ENCODE results near the gene GRIK4.

The GRIK4 gene

GRCh38 chr11:120715239-120715638 is 203.7 kb downstream of the GRIK4 start:
- Histone ChIP-seq H3K27me3 (ENCODE audit: insufficient read depth, poor library complexity, severe bottlenecking) (peaks cover 9% of the 10 kb centered on the region), H3K27ac (replicated peaks) (no peak overlapping the region), H3K4me3 (replicated peaks; ENCODE audit: insufficient read depth, low read length) (no peak overlapping the region)
- TF ChIP-seq GABPA (IDR thresholded peaks at IDR 0.05; ENCODE audit: low read depth), result no peak
- TF ChIP-seq CTCF (IDR thresholded peaks at IDR 0.05; ENCODE audit: insufficient read depth, low read length), result no peak
- no peak for TF ChIP-seq POLR2AphosphoS5 (IDR thresholded peaks at IDR 0.05; ENCODE audit: low read depth)
- no peak for TF ChIP-seq REST (IDR thresholded peaks at IDR 0.05; ENCODE audit: insufficient replicate concordance, low read depth)
- no peak for DNase-seq (ENCODE audit: low read depth in 1 of 2, low spot score in 1 of 2)

GRCh38 chr11:120717042-120717441 is 205.5 kb downstream of the GRIK4 start:
- no peak for TF ChIP-seq REST (IDR thresholded peaks at IDR 0.05; ENCODE audit: insufficient replicate concordance, low read depth)
- TF ChIP-seq CTCF (IDR thresholded peaks at IDR 0.05; ENCODE audit: insufficient read depth, low read length), result no peak
- TF ChIP-seq SPI1 (IDR thresholded peaks at IDR 0.05; ENCODE audit: borderline replicate concordance, low read depth), result no peak
- Histone ChIP-seq H3K27ac (replicated peaks) (no peak overlapping the region), H3K27me3 (ENCODE audit: insufficient read depth, poor library complexity, severe bottlenecking) (peaks cover 9% of the 10 kb centered on the region), H3K4me3 (replicated peaks; ENCODE audit: insufficient read depth, low read length) (no peak overlapping the region)
- no peak for DNase-seq (ENCODE audit: low read depth in 1 of 2, low spot score in 1 of 2)

GRCh38 chr11:120717623-120718022 is 206.1 kb downstream of the GRIK4 start:
- Histone ChIP-seq H3K4me3 (replicated peaks; ENCODE audit: insufficient read depth, low read length) (no peak overlapping the region), H3K27ac (replicated peaks) (no peak overlapping the region), H3K27me3 (ENCODE audit: insufficient read depth, poor library complexity, severe bottlenecking) (peaks cover 9% of the 10 kb centered on the region)
- no peak for TF ChIP-seq GABPA (IDR thresholded peaks at IDR 0.05; ENCODE audit: low read depth)
- TF ChIP-seq SPI1 (IDR thresholded peaks at IDR 0.05; ENCODE audit: borderline replicate concordance, low read depth), result no peak
- no peak for TF ChIP-seq POLR2AphosphoS5 (IDR thresholded peaks at IDR 0.05; ENCODE audit: low read depth)
- no peak for TF ChIP-seq REST (IDR thresholded peaks at IDR 0.05; ENCODE audit: insufficient replicate concordance, low read depth)
- TF ChIP-seq CTCF (IDR thresholded peaks at IDR 0.05; ENCODE audit: insufficient read depth, low read length), result no peak
- no peak for DNase-seq (ENCODE audit: low read depth in 1 of 2, low spot score in 1 of 2)
